NT2/D1 (cell line): Measurements from ENCODE around the gene LCE2A.

ENCODE experiments used
- SUZ12 ChIP-seq: IDR thresholded peaks from 2 replicates; pipeline ENCODE4 v1.6.1; 2011; ENCODE audit not compliant: insufficient read length, insufficient read depth; ENCODE audit errors: extremely low read depth
- YY1 ChIP-seq: IDR thresholded peaks from 2 replicates; pipeline ENCODE4 v1.6.1; 2011; ENCODE audit not compliant: insufficient read length, insufficient read depth

GRCh38 chr1:152683846-152684245 lies 14.3 kb upstream of the LCE2A start:
- no peak for TF ChIP-seq YY1
- no peak for TF ChIP-seq SUZ12
